ENCODE measurements around the gene GPR146. TPM values are rescaled to one million over a fixed set of nuclear protein-coding genes. Genes with fewer than 3 reads are reported as not detected.

The GPR146 gene
- total RNA-seq, 6 experiments from 2014 or later = 13.3 to 45.3 (median 22.8) TPM

GRCh38 chr7:1019789-1020610, 24.3 kb upstream of the GPR146 start:
- Histone ChIP-seq H3K27me3 (no peaks in the 10 kb centered on the region), H3K4me3 (no peak overlapping the region), H3K36me3 (no peaks in the 10 kb centered on the region), H3K27ac (no peak overlapping the region), H3K9me3 (no peaks in the 10 kb centered on the region), H3K4me1 (no peaks in the 10 kb centered on the region)
- intact Hi-C loops (cut with DNase I) = no loop called here
- WGBS (ENCODE audit: insufficient coverage, low coverage, low lambda C conversion rate, missing lambda C conversion rate) = 83% methylated on average over 1 of the region's 42 CpGs
- DNase-seq (no peak), ATAC-seq (no peak)
- TF ChIP-seq POLR2A (IDR thresholded peaks at IDR 0.05) (no peak), CTCF (IDR thresholded peaks at IDR 0.05) (no peak)

- ATAC-seq (peak; percentile 17 to 43 (median 34)), DNase-seq (no peak)
- Histone ChIP-seq H3K4me3 (no peak overlapping the region), H3K36me3 (no peaks in the 10 kb centered on the region), H3K27me3 (no peaks in the 10 kb centered on the region), H3K27ac (no peak overlapping the region), H3K9me3 (no peaks in the 10 kb centered on the region), H3K4me1 (no peaks in the 10 kb centered on the region)
- TF ChIP-seq CTCF (IDR thresholded peaks at IDR 0.05) (peak; percentile 11 to 34 (median 21)), POLR2A (IDR thresholded peaks at IDR 0.05) (no peak)
- WGBS (ENCODE audit: insufficient coverage, low coverage, low lambda C conversion rate, missing lambda C conversion rate) = no CpG with 5 or more reads among the region's 7 CpGs
- intact Hi-C loops (cut with DNase I) = no loop called here
Measured at GRCh38 chr7:1020849-1021251, 23.5 kb upstream of the GPR146 start.

GRCh38 chr7:1021366-1021765, 23.0 kb upstream of the GPR146 start:
- no peaks in the 10 kb centered on the region for H3K9me3 ChIP-seq
- H3K27me3 ChIP-seq = no peaks in the 10 kb centered on the region
- no peak for DNase-seq
- TF ChIP-seq POLR2A (IDR thresholded peaks at IDR 0.05) = no peak
- no peak for TF ChIP-seq CTCF (IDR thresholded peaks at IDR 0.05)
- no peaks in the 10 kb centered on the region for H3K36me3 ChIP-seq
- no peak overlapping the region for H3K27ac ChIP-seq
- intact Hi-C loops (cut with DNase I) = no loop called here
- no peak overlapping the region for H3K4me3 ChIP-seq
- 80% methylated on average over 1 of the region's 7 CpGs for WGBS (ENCODE audit: insufficient coverage, low coverage, low lambda C conversion rate, missing lambda C conversion rate)
- no peak for ATAC-seq
- H3K4me1 ChIP-seq = no peaks in the 10 kb centered on the region

GRCh38 chr7:1021931-1022330, 22.4 kb upstream of the GPR146 start:
- no peak for ATAC-seq
- H3K27ac ChIP-seq = no peak overlapping the region
- no peak overlapping the region for H3K4me3 ChIP-seq
- no CpG with 5 or more reads among the region's 25 CpGs for WGBS (ENCODE audit: insufficient coverage, low coverage, low lambda C conversion rate, missing lambda C conversion rate)
- no peak for DNase-seq
- no peaks in the 10 kb centered on the region for H3K27me3 ChIP-seq
- H3K36me3 ChIP-seq = no peaks in the 10 kb centered on the region
- TF ChIP-seq POLR2A (IDR thresholded peaks at IDR 0.05) (no peak), CTCF (IDR thresholded peaks at IDR 0.05) (no peak)
- H3K9me3 ChIP-seq = no peaks in the 10 kb centered on the region
- no peaks in the 10 kb centered on the region for H3K4me1 ChIP-seq
- intact Hi-C loops (cut with DNase I) = no loop called here

Measured in right lobe of liver (tissue), 6 donors.